Esophagus squamous epithelium (tissue), 4 donors: ENCODE results near the gene SPCS3.

ENCODE experiments used
- CTCF ChIP-seq, 6 experiments: fragments of 450-650 bp in 4 of 6; fragments of 200-600 bp in 2 of 6; sonication (generic) in 2 of 6; IDR thresholded peaks; one replicate each; pipeline ENCODE4 v1.5.1; 2016 to 2019; ENCODE audit warnings: antibody characterized with exemption in 6 of 6, mild to moderate bottlenecking in 4 of 6, moderate library complexity in 4 of 6
- POLR2A ChIP-seq, 4 donors: fragments of 450-650 bp; IDR thresholded peaks; one replicate each; pipeline ENCODE4 v1.6.1; 2017; ENCODE audit warnings: antibody characterized with exemption in 4 of 4, mild to moderate bottlenecking in 4 of 4, moderate library complexity in 3 of 4

GRCh38 chr4:176380352-176381157 is 60.8 kb downstream of the SPCS3 start:
- no peak for TF ChIP-seq CTCF (IDR thresholded peaks at IDR 0.05)
- TF ChIP-seq POLR2A (IDR thresholded peaks at IDR 0.05), result no peak
